Peyer's patch (tissue), 4 donors: ENCODE results near the gene WBP1L.

Source experiments
- CTCF ChIP-seq, 6 experiments: fragments of 450-650 bp in 4 of 6; fragments of 200-600 bp in 2 of 6; sonication (generic) in 1 of 6; IDR thresholded peaks; one replicate each; pipeline ENCODE4 v1.5.1; 2017 to 2019; ENCODE audit warnings: antibody characterized with exemption in 6 of 6, mild to moderate bottlenecking in 3 of 6, moderate library complexity in 1 of 6
- POLR2A ChIP-seq, 2 donors: fragments of 450-650 bp; IDR thresholded peaks; one replicate each; pipeline ENCODE4 v1.5.1; 2017; ENCODE audit warnings: antibody characterized with exemption in 2 of 2, mild to moderate bottlenecking in 2 of 2, moderate library complexity in 2 of 2

DNA sequence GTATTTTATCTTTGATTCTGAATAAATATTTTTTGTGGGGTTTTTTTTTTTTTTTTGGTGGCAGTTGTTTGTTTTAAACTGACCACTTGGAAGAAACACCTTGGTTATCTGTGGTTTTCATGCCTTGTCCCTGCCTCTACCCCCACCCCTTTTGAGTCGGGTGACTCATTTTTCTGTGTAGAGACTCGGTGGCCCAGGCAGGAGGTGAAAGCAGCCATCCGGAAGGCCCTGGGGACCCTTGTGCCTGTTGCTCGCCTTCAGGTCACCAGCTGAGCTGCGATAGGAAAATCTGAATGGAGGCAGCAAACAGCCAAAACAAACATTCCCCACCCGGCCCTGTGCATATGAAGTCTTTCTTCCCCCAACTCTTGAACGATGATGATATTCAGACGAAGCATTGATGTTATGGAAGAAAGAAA is 70.7 kb downstream of the WBP1L start:
- TF ChIP-seq CTCF (IDR thresholded peaks at IDR 0.05) (no peak), POLR2A (IDR thresholded peaks at IDR 0.05) (no peak)
